HG03095 (cell line): ENCODE data around the gene POU2AF2.
"Not testable (repeated sequence)": the region's sequence is repeated elsewhere in the genome, so short reads cannot be mapped to it uniquely, and the experiment has no call there.

Source experiments
- ATAC-seq: cut with Tn5 transposase; IDR thresholded peaks from one replicate; pipeline ENCODE4 v1.9.1; 2021; ENCODE audit warnings: moderate library complexity; ENCODE audit not compliant: unreplicated experiment

Gene POU2AF2

GRCh38 chr11:111301004-111301841, 55.7 kb downstream of the POU2AF2 start:
- ATAC-seq: no peak

GRCh38 chr11:111301842-111302118, 56.3 kb downstream of the POU2AF2 start:
- no peak for ATAC-seq

GRCh38 chr11:111302298-111302697, 56.8 kb downstream of the POU2AF2 start:
- ATAC-seq: no peak

GRCh38 chr11:111303461-111303860, 57.9 kb downstream of the POU2AF2 start:
- ATAC-seq: no peak

- ATAC-seq: no peak
Measured at GRCh38 chr11:111305162-111305802, 59.8 kb downstream of the POU2AF2 start.

- ATAC-seq: no peak
Measured at GRCh38 chr11:111305876-111306275, 60.4 kb downstream of the POU2AF2 start.

- no peak for ATAC-seq
Measured at GRCh38 chr11:111306321-111306720, 60.8 kb downstream of the POU2AF2 start.

GRCh38 chr11:111307472-111308108, 62.1 kb downstream of the POU2AF2 start:
- no peak for ATAC-seq

GRCh38 chr11:111308140-111308539, 62.6 kb downstream of the POU2AF2 start:
- ATAC-seq: no peak

GRCh38 chr11:111309215-111309915, 63.8 kb downstream of the POU2AF2 start:
- ATAC-seq: no peak

GRCh38 chr11:111310088-111310487, 64.6 kb downstream of the POU2AF2 start:
- no peak for ATAC-seq

GRCh38 chr11:111310723-111311122, 65.2 kb downstream of the POU2AF2 start:
- ATAC-seq: no peak

- ATAC-seq: no peak
Measured at GRCh38 chr11:111312076-111312475, 66.6 kb downstream of the POU2AF2 start.

GRCh38 chr11:111319296-111319695, 73.8 kb downstream of the POU2AF2 start:
- no peak for ATAC-seq

- ATAC-seq: not testable (repeated sequence)
Measured at GRCh38 chr11:111320199-111320598, 74.7 kb downstream of the POU2AF2 start.

- no peak for ATAC-seq
Measured at GRCh38 chr11:111320728-111321568, 75.4 kb downstream of the POU2AF2 start.

- no peak for ATAC-seq
Measured at GRCh38 chr11:111322534-111322933, 77.0 kb downstream of the POU2AF2 start.

GRCh38 chr11:111324277-111324720, 78.8 kb downstream of the POU2AF2 start:
- ATAC-seq: no peak

GRCh38 chr11:111325259-111325658, 79.7 kb downstream of the POU2AF2 start:
- no peak for ATAC-seq

GRCh38 chr11:111326824-111327223, 81.3 kb downstream of the POU2AF2 start:
- ATAC-seq: no peak
